HepG2 (cell line): ENCODE measurements around the gene SDCCAG8. TPM values are rescaled to one million over a fixed set of nuclear protein-coding genes. Genes with fewer than 3 reads are reported as not detected.

ENCODE experiments used
- CHD4 ChIP-seq: fragments of 200-600 bp; sonication (generic); IDR thresholded peaks from 2 replicates; pipeline ENCODE4 v1.7.0; 2017; ENCODE audit warnings: mild to moderate bottlenecking, low read length, borderline replicate concordance
- GATAD2A ChIP-seq: IDR thresholded peaks from 2 replicates; pipeline ENCODE4 v1.6.1; 2016
- GZF1 ChIP-seq: sonication (generic); formaldehyde crosslinking; IDR thresholded peaks from 2 replicates; pipeline ENCODE4 v1.5.1; 2020; ENCODE audit warnings: mild to moderate bottlenecking, missing genetic modification reagents
- HDAC6 ChIP-seq: fragments of 200-600 bp; sonication (generic); IDR thresholded peaks from 2 replicates; pipeline ENCODE4 v1.7.0; 2017; ENCODE audit warnings: mild to moderate bottlenecking, antibody characterized with exemption, low read length, low read depth
- HINFP ChIP-seq: sonication (generic); formaldehyde crosslinking; IDR thresholded peaks from 2 replicates; pipeline ENCODE4 v1.4.0; 2020; ENCODE audit warnings: low read depth, mild to moderate bottlenecking, missing genetic modification reagents
- HNRNPUL1 ChIP-seq: fragments of 200-400 bp; formaldehyde crosslinking; IDR thresholded peaks from 2 replicates; pipeline ENCODE4 v1.6.1; 2017; ENCODE audit warnings: low read depth, mild to moderate bottlenecking, low read length, moderate library complexity
- RBM22 ChIP-seq: fragments of 200-400 bp; formaldehyde crosslinking; optimal IDR thresholded peaks from 2 replicates; pipeline ENCODE3; 2017; ENCODE audit warnings: mild to moderate bottlenecking, low read length, moderate library complexity
- RXRA ChIP-seq: sonication (generic); formaldehyde crosslinking; IDR thresholded peaks from 2 replicates; pipeline ENCODE4 v1.5.1; 2020; ENCODE audit warnings: missing genetic modification reagents
- SIN3B ChIP-seq: fragments of 150-350 bp; IDR thresholded peaks from 2 replicates; pipeline ENCODE4 v1.6.1; 2014; ENCODE audit warnings: low read length
- SMAD3 ChIP-seq: sonication (generic); formaldehyde crosslinking; IDR thresholded peaks from 2 replicates; pipeline ENCODE4 v1.4.0; 2020; ENCODE audit warnings: missing genetic modification reagents
- SPEN ChIP-seq: sonication (generic); formaldehyde crosslinking; IDR thresholded peaks from 2 replicates; pipeline ENCODE4 v1.5.1; 2020; ENCODE audit warnings: low read depth, mild to moderate bottlenecking, missing genetic modification reagents
- THAP8 ChIP-seq: sonication (generic); formaldehyde crosslinking; IDR thresholded peaks from 2 replicates; pipeline ENCODE4 v1.5.1; 2020; ENCODE audit warnings: missing genetic modification reagents, mild to moderate bottlenecking, borderline replicate concordance
- TRIM24 ChIP-seq: sonication (generic); formaldehyde crosslinking; IDR thresholded peaks from 2 replicates; pipeline ENCODE4 v1.8.0; 2022; ENCODE audit warnings: mild to moderate bottlenecking, missing genetic modification reagents
- ZBTB25 ChIP-seq: IDR thresholded peaks from 2 replicates; pipeline ENCODE4 v1.6.1; 2018; ENCODE audit warnings: missing genetic modification reagents
- ZBTB39 ChIP-seq: sonication (generic); formaldehyde crosslinking; IDR thresholded peaks from 2 replicates; pipeline ENCODE4 v1.5.0; 2020; ENCODE audit warnings: missing genetic modification reagents
- ZGPAT ChIP-seq: IDR thresholded peaks from 2 replicates; pipeline ENCODE4 v1.6.1; 2016; ENCODE audit warnings: mild to moderate bottlenecking
- ZNF207 ChIP-seq: fragments of 450-650 bp; IDR thresholded peaks from 2 replicates; pipeline ENCODE4 v1.6.1; 2016; ENCODE audit warnings: antibody characterized with exemption, borderline replicate concordance
- ZNF253 ChIP-seq: sonication (generic); formaldehyde crosslinking; IDR thresholded peaks from 2 replicates; pipeline ENCODE4 v1.8.0; 2022; ENCODE audit warnings: mild to moderate bottlenecking, missing genetic modification reagents, borderline replicate concordance
- ZNF317 ChIP-seq: sonication (generic); formaldehyde crosslinking; IDR thresholded peaks from 2 replicates; pipeline ENCODE4 v1.5.0; 2020; ENCODE audit warnings: mild to moderate bottlenecking, missing genetic modification reagents
- ZNF530 ChIP-seq: sonication (generic); formaldehyde crosslinking; IDR thresholded peaks from 2 replicates; pipeline ENCODE4 v1.5.0; 2020; ENCODE audit warnings: low read depth, mild to moderate bottlenecking, missing genetic modification reagents
- ZNF547 ChIP-seq: sonication (generic); formaldehyde crosslinking; IDR thresholded peaks from 2 replicates; pipeline ENCODE4 v1.5.1; 2020; ENCODE audit warnings: mild to moderate bottlenecking, missing genetic modification reagents
- ZNF589 ChIP-seq: sonication (generic); formaldehyde crosslinking; conservative IDR thresholded peaks from 2 replicates; pipeline ENCODE4 v1.8.0; 2022; ENCODE audit warnings: mild to moderate bottlenecking, moderate library complexity, missing genetic modification reagents
- ZNF776 ChIP-seq: sonication (generic); formaldehyde crosslinking; IDR thresholded peaks from 2 replicates; pipeline ENCODE4 v1.4.0; 2020; ENCODE audit warnings: mild to moderate bottlenecking, missing genetic modification reagents
- polyA plus RNA-seq, 8 experiments: library from polyadenylated mRNA; depleted of rRNA in 3 of 8; stranded (reverse) in 7 of 8; unstranded in 1 of 8; fragments of >200 nt; fragmentation: Illumina TruSeq in 4 of 8; extraction: Trizol in 4 of 8; gene quantifications; 2 replicates each; pipeline versions ENCODE4 v1.2.1 to v1.2.3, GENCODE V29; 2011 to 2016; ENCODE audit warnings: low read depth in 4 of 8, missing spikeins in 1 of 8, mixed read lengths in 1 of 8; ENCODE audit not compliant: insufficient read depth in 1 of 8
- total RNA-seq, 5 experiments: library from RNA; depleted of rRNA; stranded (reverse); fragments of >200 nt; fragmentation: Illumina TruSeq; extraction: Trizol; gene quantifications; 2 replicates each; pipeline ENCODE4 v1.2.3, GENCODE V29; 2016; ENCODE audit warnings: low read depth in 1 of 5

The SDCCAG8 gene
- total and polyA plus RNA-seq, 2 of the 13 experiments (the other 11 are each of a cell fraction or from before 2014, with no cell fraction given), result 9.5 to 13.4 TPM

- TF ChIP-seq ZNF530 (CRISPR knock-in tag) (no peak), HINFP (CRISPR knock-in tag) (peak; percentile 27; the same call in 1 of the 2 replicates), ZNF207 (no peak), SIN3B (no peak), ZBTB39 (CRISPR knock-in tag) (no peak), RXRA (no peak), HNRNPUL1 (no peak), CHD4 (peak; percentile 71; the same call in 1 of the 2 replicates), TRIM24 (no peak), ZGPAT (CRISPR knock-in tag) (peak; percentile 45), RBM22 (no peak), SPEN (CRISPR knock-in tag) (peak; percentile 70; the same call in 1 of the 2 replicates), ZBTB25 (CRISPR knock-in tag) (peak; percentile 64; the same call in 1 of the 2 replicates), ZNF317 (no peak; the same call in 1 of the 2 replicates), GZF1 (CRISPR knock-in tag) (peak; percentile 57; the same call in 1 of the 2 replicates), ZNF547 (no peak; the same call in 1 of the 2 replicates), ZNF253 (CRISPR knock-in tag) (no peak), HDAC6 (no peak), ZNF589 (CRISPR knock-in tag) (no peak), SMAD3 (CRISPR knock-in tag) (no peak; the same call in 1 of the 2 replicates), GATAD2A (peak; percentile 32; the same call in 1 of the 2 replicates), ZNF776 (no peak), THAP8 (peak; percentile 42; the same call in 1 of the 2 replicates)
Measured at GRCh38 chr1:243254927-243255790, 682 bp upstream of the SDCCAG8 start, which contains the start of gene CEP170 (continued).
